IMR-90 (cell line): ENCODE results near the gene ACOXL. TPM values are rescaled to one million over a fixed set of nuclear protein-coding genes. Genes with fewer than 3 reads are reported as not detected.

ENCODE experiments used
- ATAC-seq: fragments of 200-7000 bp; cut with Tn5 transposase; 2 replicates; pipeline ENCODE4 v1.9.1; 2020; ENCODE audit warnings: low read depth, mild to moderate bottlenecking, moderate library complexity
- BruUV-seq: library from RNA; stranded (reverse); fragments of 400-500 nt; replicated peaks from 2 replicates; lab custom pipeline; 2021; lab: Mats Ljungman, UMichigan
- CTCF ChIA-PET: fragments of 300-600 bp; formaldehyde crosslinking; extraction: SDS; loops from one replicate; lab custom pipeline; 2021; ENCODE audit warnings: antibody characterized with exemption; lab: Yijun Ruan, JAX
- POLR2A ChIA-PET: fragments of 300-600 bp; sonication (Branson Sonifier 250); formaldehyde crosslinking; loops from one replicate; lab custom pipeline; 2022; ENCODE audit warnings: antibody characterized with exemption; ENCODE audit not compliant: unreplicated experiment; lab: Charles Lee
- DNase-seq: peaks from one replicate; pipeline ENCODE4 v3.0.0; 2013
- H2AFZ ChIP-seq: replicated peaks from 2 replicates; pipeline ENCODE3; 2013; ENCODE audit warnings: low read length, mild to moderate bottlenecking; ENCODE audit not compliant: poor library complexity
- H2AK5ac ChIP-seq: 2 replicates; pipeline ENCODE4 v1.6.1; 2013; ENCODE audit warnings: low read depth, low read length, inconsistent platforms
- H2AK9ac ChIP-seq: replicated peaks from 2 replicates; pipeline ENCODE3; 2013; ENCODE audit warnings: mild to moderate bottlenecking, low read depth, low read length, moderate library complexity; ENCODE audit not compliant: poor library complexity
- H2BK120ac ChIP-seq: 2 replicates; pipeline ENCODE4 v1.6.1; 2013; ENCODE audit warnings: low read depth, low read length, inconsistent platforms
- H2BK15ac ChIP-seq: 3 replicates; pipeline ENCODE4 v1.6.1; 2013; ENCODE audit warnings: low read depth, low read length, inconsistent platforms
- H2BK20ac ChIP-seq: 2 replicates; pipeline ENCODE4 v1.6.1; 2013; ENCODE audit warnings: low read depth, mild to moderate bottlenecking, inconsistent platforms, low read length, moderate library complexity
- H2BK5ac ChIP-seq: 2 replicates; pipeline ENCODE4 v1.6.1; 2013; ENCODE audit warnings: mild to moderate bottlenecking, low read depth, low read length, inconsistent platforms; ENCODE audit not compliant: poor library complexity, severe bottlenecking
- H3K14ac ChIP-seq: replicated peaks from 2 replicates; pipeline ENCODE4 v1.6.1; 2013; ENCODE audit warnings: low read depth, low read length, inconsistent platforms
- H3K18ac ChIP-seq: 2 replicates; pipeline ENCODE4 v1.6.1; 2013; ENCODE audit warnings: low read depth, low read length, control low read depth
- H3K23ac ChIP-seq: 2 replicates; pipeline ENCODE4 v1.6.1; 2013; ENCODE audit warnings: low read depth, low read length, inconsistent platforms
- H3K27ac ChIP-seq: 2 replicates; pipeline ENCODE4 v1.5.1; 2013; ENCODE audit warnings: mild to moderate bottlenecking, control low read depth, low read length; ENCODE audit not compliant: insufficient read depth
- H3K27me3 ChIP-seq: 2 replicates; pipeline ENCODE4 v1.6.1; 2013; ENCODE audit warnings: low read length; ENCODE audit not compliant: control insufficient read depth, insufficient read depth
- H3K36me3 ChIP-seq: 2 replicates; pipeline ENCODE4 v1.6.1; 2013; ENCODE audit warnings: low read length, mixed read lengths; ENCODE audit not compliant: control insufficient read depth, insufficient read depth
- H3K4ac ChIP-seq: 2 replicates; pipeline ENCODE4 v1.6.1; 2013; ENCODE audit warnings: low read depth, low read length, inconsistent platforms
- H3K4me1 ChIP-seq: 2 replicates; pipeline ENCODE4 v1.6.1; 2013; ENCODE audit warnings: low read length, mixed read lengths; ENCODE audit not compliant: control insufficient read depth, insufficient read depth
- H3K4me2 ChIP-seq: 2 replicates; pipeline ENCODE4 v1.6.1; 2013; ENCODE audit warnings: low read depth, mild to moderate bottlenecking, control low read depth, low read length, moderate library complexity
- H3K4me3 ChIP-seq: 2 replicates; pipeline ENCODE4 v1.5.1; 2013; ENCODE audit warnings: low read depth, mild to moderate bottlenecking, control low read depth, low read length, moderate library complexity; ENCODE audit not compliant: insufficient read depth
- H3K56ac ChIP-seq: 2 replicates; pipeline ENCODE4 v1.6.1; 2013; ENCODE audit warnings: low read length, inconsistent platforms; ENCODE audit not compliant: insufficient read depth; ENCODE audit errors: extremely low read depth
- H3K79me1 ChIP-seq, 2 experiments: 2 replicates each; pipeline ENCODE4 v1.6.1; 2013; ENCODE audit warnings: low read length in 2 of 2, inconsistent platforms in 1 of 2, low read depth in 1 of 2
- H3K9ac ChIP-seq: 2 replicates; pipeline ENCODE4 v1.6.1; 2013; ENCODE audit warnings: low read depth, low read length, control low read depth
- H3K9me1 ChIP-seq: 2 replicates; pipeline ENCODE4 v1.6.1; 2013; ENCODE audit warnings: low read length, inconsistent platforms; ENCODE audit not compliant: insufficient read depth
- H3K9me3 ChIP-seq: 2 replicates; pipeline ENCODE4 v1.6.1; 2013; ENCODE audit warnings: low read length; ENCODE audit not compliant: control insufficient read depth, insufficient read depth
- H4K20me1 ChIP-seq: 2 replicates; pipeline ENCODE4 v1.6.1; 2013; ENCODE audit warnings: low read length, inconsistent platforms; ENCODE audit not compliant: insufficient read depth
- H4K5ac ChIP-seq: 2 replicates; pipeline ENCODE4 v1.6.1; 2013; ENCODE audit warnings: mild to moderate bottlenecking, low read depth, low read length, control low read depth
- H4K8ac ChIP-seq, 2 experiments: 2 replicates each; pipeline ENCODE4 v1.6.1; 2013; ENCODE audit warnings: low read depth in 2 of 2, low read length in 2 of 2, control low read depth in 1 of 2, inconsistent platforms in 1 of 2
- H4K91ac ChIP-seq: 2 replicates; pipeline ENCODE4 v1.6.1; 2013; ENCODE audit warnings: low read depth, low read length, inconsistent platforms; ENCODE audit not compliant: insufficient read depth
- CEBPB ChIP-seq: IDR thresholded peaks from 2 replicates; pipeline ENCODE4 v1.6.1; 2012; ENCODE audit warnings: low read depth, low read length, improper control_type of control experiment
- MAFK ChIP-seq: IDR thresholded peaks from 2 replicates; pipeline ENCODE4 v1.6.1; 2012; ENCODE audit warnings: low read depth, low read length, improper control_type of control experiment
- RCOR1 ChIP-seq: IDR thresholded peaks from 2 replicates; pipeline ENCODE4 v1.6.1; 2012; ENCODE audit warnings: mild to moderate bottlenecking, low read length, improper control_type of control experiment; ENCODE audit not compliant: insufficient replicate concordance
- RFX5 ChIP-seq: IDR thresholded peaks from 2 replicates; pipeline ENCODE4 v1.8.0; 2012; ENCODE audit warnings: low read depth, mild to moderate bottlenecking, low read length, moderate library complexity
- WGBS, 2 experiments: methylation state at CpG; one replicate each; pipeline versions ENCODE4 v1.1.5 to v1.1.7; 2013; ENCODE audit warnings: missing lambda C conversion rate in 2 of 2; ENCODE audit not compliant: insufficient read length in 1 of 2; ENCODE audit errors: extremely low coverage in 2 of 2; 5-methylcytosine and 5-hydroxymethylcytosine counted together
- dilution Hi-C: fragments of 300-500 bp; cut with HindIII; formaldehyde crosslinking; loops from one replicate; pipeline ENCODE4 v1.14.3; 2018; ENCODE audit warnings: low sequenced_read_pairs; ENCODE audit not compliant: unreplicated experiment
- in situ Hi-C: fragments of 300-500 bp; cut with MboI; formaldehyde crosslinking; loops from 3 replicates; pipeline ENCODE4 v1.14.3; 2019; ENCODE audit warnings: low sequenced_read_pairs, inconsistent platforms, mixed read lengths
- intact Hi-C: fragments of 100-400 bp; cut with micrococcal nuclease; formaldehyde crosslinking; loops from 2 replicates; pipeline ENCODE4 v1.10.0; 2022
- polyA plus RNA-seq, 3 experiments: library from polyadenylated mRNA; depleted of rRNA; stranded (reverse); fragments of >200 nt; gene quantifications; 2 replicates each; pipeline ENCODE4 v1.2.3, GENCODE V29; 2012; ENCODE audit warnings: low replicate concordance in 1 of 3
- total RNA-seq: library from RNA; depleted of rRNA; stranded (reverse); fragments of >200 nt; gene quantifications from 2 replicates; pipeline ENCODE4 v1.2.3, GENCODE V29; 2012

The ACOXL gene
- total and polyA plus RNA-seq, 2 of the 4 experiments (the other 2 are of a cell fraction): not detected

- Histone ChIP-seq H4K20me1 (no peaks in the 10 kb centered on the region), H3K4me2 (no peak overlapping the region), H2BK20ac (no peak overlapping the region), H3K27me3 (peaks cover 5% of the 10 kb centered on the region; the same call in 1 of the 2 replicates), H2BK120ac (no peak overlapping the region), H2AK5ac (no peak overlapping the region), H2BK15ac (no peak overlapping the region), H3K36me3 (no peaks in the 10 kb centered on the region), H3K9me1 (no peaks in the 10 kb centered on the region; the same call in 1 of the 2 replicates), H2BK5ac (no peak overlapping the region), H3K27ac (no peak overlapping the region), H3K14ac (no peak overlapping the region), H3K4me3 (no peak overlapping the region), H3K56ac (no peak overlapping the region), H3K79me1 (no peaks in the 10 kb centered on the region), H3K4me1 (no peaks in the 10 kb centered on the region), H2AK9ac (no peak overlapping the region), H3K9ac (no peak overlapping the region), H4K5ac (no peak overlapping the region), H3K4ac (no peak overlapping the region), H3K23ac (no peak overlapping the region), H3K9me3 (no peaks in the 10 kb centered on the region), H4K8ac (no peak overlapping the region), H3K18ac (no peak overlapping the region), H4K91ac (no peak overlapping the region), H2AFZ (no peak overlapping the region)
- in situ Hi-C loops: no loop called here
- WGBS, 2 experiments: no CpG with 5 or more reads among the region's 2 CpGs
- TF ChIP-seq MAFK (no peak), RFX5 (no peak), CEBPB (no peak), RCOR1 (no peak)
- ChIA-PET POLR2A (no interaction called here), CTCF (no interaction called here)
- ATAC-seq (no peak), DNase-seq (no peak)
- dilution Hi-C loops: no loop called here
- intact Hi-C loops: no loop called here
- no TSS peak for BruUV-seq
These were observed 53.1 kb downstream of the ACOXL start for GRCh38 chr2:110785439-110785838.
